Nephron progenitor cell (in vitro differentiated cells): ENCODE results near the gene UBA52.

Source experiments
- DNase-seq: peaks from one replicate; pipeline ENCODE4 v3.0.0; 2021
- H3K27ac Mint-ChIP-seq: 2 replicates; pipeline ENCODE4 v1.8.0; 2021; ENCODE audit warnings: mild to moderate bottlenecking, moderate library complexity, mixed read lengths
- H3K27me3 Mint-ChIP-seq: 2 replicates; pipeline ENCODE4 v1.8.0; 2021; ENCODE audit warnings: mild to moderate bottlenecking, low read depth, mixed read lengths; ENCODE audit not compliant: poor library complexity
- H3K36me3 Mint-ChIP-seq: 2 replicates; pipeline ENCODE4 v1.8.0; 2021; ENCODE audit warnings: low read depth, mixed read lengths
- H3K4me1 Mint-ChIP-seq: 2 replicates; pipeline ENCODE4 v1.8.0; 2021; ENCODE audit warnings: mixed read lengths
- H3K4me3 Mint-ChIP-seq: 2 replicates; pipeline ENCODE4 v1.8.0; 2021; ENCODE audit warnings: mild to moderate bottlenecking, moderate library complexity, mixed read lengths
- H3K9me3 Mint-ChIP-seq: 2 replicates; pipeline ENCODE4 v1.8.0; 2021; ENCODE audit warnings: mild to moderate bottlenecking, moderate library complexity, mixed read lengths
- TF ChIP-seq, protein P1 (sequence below): fragments of 200-600 bp; sonication (generic); IDR thresholded peaks from 2 replicates; pipeline ENCODE4 v1.5.0; 2021; ENCODE audit warnings: antibody characterized with exemption

UBA52 gene

DNA sequence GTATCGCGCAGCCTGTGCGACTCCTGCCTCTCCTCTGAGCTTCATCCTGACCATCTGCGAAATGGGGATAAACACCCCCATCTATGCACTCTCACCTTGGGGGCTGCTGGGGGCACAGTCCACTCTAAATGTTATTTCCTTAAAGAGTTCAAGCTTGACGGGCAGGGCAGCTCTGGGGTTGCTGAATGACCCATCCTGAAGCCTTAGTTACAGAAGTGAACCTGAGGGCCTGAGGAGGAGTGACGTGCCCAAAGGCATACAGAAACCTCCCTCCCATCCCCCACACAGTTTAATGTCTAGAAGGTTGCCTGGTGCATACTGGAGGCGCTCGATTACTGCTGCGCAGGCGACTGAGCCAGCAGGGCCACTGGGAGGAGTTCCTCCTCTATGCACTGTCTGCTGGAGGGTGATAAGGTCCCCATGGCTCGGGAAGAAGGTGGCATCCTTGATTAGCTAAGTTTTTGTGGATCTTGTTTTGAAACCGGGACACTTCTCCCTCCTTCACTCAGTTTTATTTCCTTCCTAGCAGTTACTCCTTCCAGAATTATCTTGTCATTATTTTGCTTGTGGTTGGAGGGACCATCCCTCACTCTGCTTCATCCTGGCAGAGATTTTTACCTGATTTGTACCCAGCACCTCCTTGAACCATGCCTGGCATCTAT, 27.7 kb upstream of the UBA52 start:
- H3K36me3 Mint-ChIP-seq = peaks cover 26% of the 10 kb centered on the region
- H3K27me3 Mint-ChIP-seq = peaks cover 12% of the 10 kb centered on the region
- no peaks in the 10 kb centered on the region for H3K9me3 Mint-ChIP-seq
- DNase-seq = no peak
- peak overlapping the region; percentile 83 for H3K4me3 Mint-ChIP-seq
- H3K27ac Mint-ChIP-seq = no peak overlapping the region
- TF ChIP-seq, protein P1, sequence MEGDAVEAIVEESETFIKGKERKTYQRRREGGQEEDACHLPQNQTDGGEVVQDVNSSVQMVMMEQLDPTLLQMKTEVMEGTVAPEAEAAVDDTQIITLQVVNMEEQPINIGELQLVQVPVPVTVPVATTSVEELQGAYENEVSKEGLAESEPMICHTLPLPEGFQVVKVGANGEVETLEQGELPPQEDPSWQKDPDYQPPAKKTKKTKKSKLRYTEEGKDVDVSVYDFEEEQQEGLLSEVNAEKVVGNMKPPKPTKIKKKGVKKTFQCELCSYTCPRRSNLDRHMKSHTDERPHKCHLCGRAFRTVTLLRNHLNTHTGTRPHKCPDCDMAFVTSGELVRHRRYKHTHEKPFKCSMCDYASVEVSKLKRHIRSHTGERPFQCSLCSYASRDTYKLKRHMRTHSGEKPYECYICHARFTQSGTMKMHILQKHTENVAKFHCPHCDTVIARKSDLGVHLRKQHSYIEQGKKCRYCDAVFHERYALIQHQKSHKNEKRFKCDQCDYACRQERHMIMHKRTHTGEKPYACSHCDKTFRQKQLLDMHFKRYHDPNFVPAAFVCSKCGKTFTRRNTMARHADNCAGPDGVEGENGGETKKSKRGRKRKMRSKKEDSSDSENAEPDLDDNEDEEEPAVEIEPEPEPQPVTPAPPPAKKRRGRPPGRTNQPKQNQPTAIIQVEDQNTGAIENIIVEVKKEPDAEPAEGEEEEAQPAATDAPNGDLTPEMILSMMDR = no peak
- peaks cover 21% of the 10 kb centered on the region for H3K4me1 Mint-ChIP-seq

- H3K36me3 Mint-ChIP-seq = no peaks in the 10 kb centered on the region
- TF ChIP-seq, protein P1 = no peak
- H3K27me3 Mint-ChIP-seq = peaks cover 15% of the 10 kb centered on the region
- H3K4me1 Mint-ChIP-seq = peaks cover 4% of the 10 kb centered on the region
- H3K27ac Mint-ChIP-seq = no peak overlapping the region
- no peak for DNase-seq
- H3K9me3 Mint-ChIP-seq = no peaks in the 10 kb centered on the region
- no peak overlapping the region for H3K4me3 Mint-ChIP-seq
Observed at GRCh38 chr19:18551631-18552030, 20.0 kb upstream of the UBA52 start.

DNA sequence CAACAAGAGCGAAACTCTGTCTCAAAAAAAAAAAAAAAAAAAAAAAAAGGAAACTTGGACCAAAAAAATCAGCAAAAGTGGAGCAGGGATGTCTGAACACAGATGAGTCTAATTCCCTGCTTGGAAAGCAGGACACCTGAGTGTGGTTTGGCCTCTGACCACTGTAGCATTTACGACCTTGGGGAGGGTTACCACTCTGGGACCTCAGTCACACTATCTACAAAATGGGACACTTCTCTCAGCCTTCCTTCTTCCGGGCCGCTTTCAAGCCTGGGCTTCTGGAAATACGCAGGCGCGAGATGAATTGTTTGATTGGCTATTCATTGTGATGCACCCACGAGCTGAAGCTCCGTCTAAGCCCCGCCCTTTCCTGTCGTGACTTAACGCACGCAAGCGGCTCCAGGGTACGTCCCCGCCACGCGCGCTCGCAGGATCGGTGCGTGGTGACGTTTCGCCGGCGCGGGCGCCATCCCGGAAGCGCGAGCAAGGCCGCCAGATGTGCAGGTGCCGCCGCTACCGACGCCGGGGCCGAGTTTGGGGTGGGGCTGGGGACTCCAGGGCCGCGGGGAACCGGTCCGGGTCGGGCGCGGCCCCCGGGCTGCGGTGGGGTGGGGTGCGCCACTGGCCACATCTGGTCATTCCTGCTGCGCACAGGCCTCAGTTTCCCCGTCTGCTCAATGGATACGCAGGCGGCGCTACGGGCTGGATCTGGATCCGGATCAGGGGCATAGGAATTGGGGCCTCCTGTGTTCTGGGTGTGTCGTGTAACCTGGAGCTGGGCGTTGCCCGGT, 14.1 kb upstream of the UBA52 start, which contains the start of gene KXD1:
KXD1 (plus strand) TSS at position 460 of the 791 bp plus-strand sequence. CDS start 4,187 bp downstream, outside the sequence.
- peak within 1 kb of the TSS; percentile 81 for H3K4me3 Mint-ChIP-seq
- no peaks in the 10 kb centered on the region for H3K36me3 Mint-ChIP-seq
- H3K27me3 Mint-ChIP-seq = peaks cover 9% of the 10 kb centered on the region
- TF ChIP-seq, protein P1 = no peak
- H3K27ac Mint-ChIP-seq = peak within 1 kb of the TSS; percentile 16
- H3K4me1 Mint-ChIP-seq = peaks cover 13% of the 10 kb centered on the region
- peak; percentile 83 for DNase-seq
- no peaks in the 10 kb centered on the region for H3K9me3 Mint-ChIP-seq

- peaks cover 9% of the 10 kb centered on the region for H3K27me3 Mint-ChIP-seq
- peak overlapping the region; percentile 16 for H3K27ac Mint-ChIP-seq
- peaks cover 4% of the 10 kb centered on the region for H3K36me3 Mint-ChIP-seq
- peak overlapping the region; percentile 81 for H3K4me3 Mint-ChIP-seq
- H3K4me1 Mint-ChIP-seq = peaks cover 13% of the 10 kb centered on the region
- H3K9me3 Mint-ChIP-seq = no peaks in the 10 kb centered on the region
- no peak for DNase-seq
- TF ChIP-seq, protein P1 = no peak
Observed at GRCh38 chr19:18558202-18558555, 13.5 kb upstream of the UBA52 start.

DNA sequence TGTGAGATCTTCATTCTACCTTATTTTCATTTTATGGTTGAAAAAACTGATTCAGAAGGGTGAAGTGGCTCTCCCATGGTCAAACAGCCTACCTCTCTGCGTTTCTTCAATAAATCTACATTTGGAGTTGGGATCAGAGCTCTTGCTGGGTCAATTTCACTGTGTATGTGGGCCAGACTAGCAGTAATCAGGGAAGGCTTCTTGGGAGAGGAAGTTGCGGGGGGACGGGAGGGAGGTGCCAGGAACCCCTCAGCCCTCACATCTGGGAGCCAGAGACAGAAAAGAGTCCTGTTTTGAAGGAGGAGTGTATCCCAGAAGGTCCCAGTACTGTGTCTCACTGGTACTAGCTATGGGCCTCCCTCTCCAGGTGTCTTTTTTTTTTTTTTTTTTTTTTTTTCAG, 13.1 kb upstream of the UBA52 start:
- Mint-ChIP-seq H3K4me1 (peaks cover 13% of the 10 kb centered on the region), H3K9me3 (no peaks in the 10 kb centered on the region), H3K4me3 (peak overlapping the region; percentile 81), H3K27ac (peak overlapping the region; percentile 16), H3K36me3 (peaks cover 5% of the 10 kb centered on the region), H3K27me3 (peaks cover 9% of the 10 kb centered on the region)
- TF ChIP-seq, protein P1 = no peak
- DNase-seq = no peak
